Thymus (tissue), 14 donors: ENCODE measurements around the gene ATG13. TPM values are rescaled to one million over a fixed set of nuclear protein-coding genes. Genes with fewer than 3 reads are reported as not detected.
"Not testable (repeated sequence)": the region's sequence is repeated elsewhere in the genome, so short reads cannot be mapped to it uniquely, and the experiment has no call there.

Experiments used
- DNase-seq, 9 donors: peaks; one replicate each; pipeline ENCODE4 v3.0.0-alpha.2; 2013; ENCODE audit warnings: low spot score in 9 of 9, low read depth in 6 of 9, missing footprints in 1 of 9
- H3K27ac ChIP-seq, 2 donors: one replicate each; pipeline ENCODE4 v1.5.1; 2013; ENCODE audit warnings: control low read depth in 1 of 2, low read depth in 1 of 2, low read length in 1 of 2, mild to moderate bottlenecking in 1 of 2, moderate library complexity in 1 of 2
- H3K27me3 ChIP-seq, 2 donors: one replicate each; pipeline ENCODE4 v1.5.1; 2013; ENCODE audit warnings: low read length in 1 of 2; ENCODE audit not compliant: control insufficient read depth in 2 of 2, insufficient read depth in 1 of 2
- H3K36me3 ChIP-seq, 2 donors: one replicate each; pipeline ENCODE4 v1.5.1; 2013; ENCODE audit warnings: low read length in 1 of 2, mild to moderate bottlenecking in 1 of 2, moderate library complexity in 1 of 2; ENCODE audit not compliant: control insufficient read depth in 2 of 2, insufficient read depth in 2 of 2
- H3K4me1 ChIP-seq, 2 donors: one replicate each; pipeline ENCODE4 v1.5.1; 2013; ENCODE audit warnings: low read length in 2 of 2; ENCODE audit not compliant: control insufficient read depth in 2 of 2, insufficient read depth in 2 of 2
- H3K4me3 ChIP-seq, 2 donors: one replicate each; pipeline ENCODE4 v1.5.1; 2013; ENCODE audit warnings: low read length in 2 of 2, control low read depth in 1 of 2, mild to moderate bottlenecking in 1 of 2
- H3K9me3 ChIP-seq, 2 donors: one replicate each; pipeline ENCODE4 v1.5.1; 2013; ENCODE audit warnings: low read length in 1 of 2, mild to moderate bottlenecking in 1 of 2; ENCODE audit not compliant: control insufficient read depth in 2 of 2, insufficient read depth in 1 of 2
- WGBS: extraction: QIAGEN DNeasy Blood & Tissue Kit; methylation state at CpG from one replicate; pipeline ENCODE4 v1.1.7; 2013; 5-methylcytosine and 5-hydroxymethylcytosine counted together
- long read RNA-seq, 10 donors: transcript quantifications; one replicate each; lab custom pipeline, GENCODE V29; 2026
- polyA plus RNA-seq: library from polyadenylated mRNA; stranded (reverse); fragments of 200-250 nt; gene quantifications from one replicate; pipeline ENCODE4 v1.2.3, GENCODE V29; 2013
- total RNA-seq: library from RNA; stranded (reverse); fragments of 120-200 nt; gene quantifications from one replicate; pipeline ENCODE4 v1.2.4, GENCODE V29; 2013
- donor health status: healthy.

The ATG13 gene
- total RNA-seq (35.2 TPM), polyA plus RNA-seq (32.0 TPM)
- long read RNA-seq, donor 1, full-length matches to known transcripts = 1 of 1 reads
- long read RNA-seq, donor 1, partial matches to known transcripts = 0 of 1 reads
- long read RNA-seq, donor 1, other reads (novel, unspliced or antisense) = 0 of 1 reads
- long read RNA-seq, donor 2 = 0 reads
- long read RNA-seq, donor 3, full-length matches to known transcripts = 3 of 3 reads
- long read RNA-seq, donor 3, partial matches to known transcripts = 0 of 3 reads
- long read RNA-seq, donor 3, other reads (novel, unspliced or antisense) = 0 of 3 reads
- long read RNA-seq, donor 4, full-length matches to known transcripts = 3 of 3 reads
- long read RNA-seq, donor 4, partial matches to known transcripts = 0 of 3 reads
- long read RNA-seq, donor 4, other reads (novel, unspliced or antisense) = 0 of 3 reads
- long read RNA-seq, donor 5, full-length matches to known transcripts = 4 of 10 reads
- long read RNA-seq, donor 5, partial matches to known transcripts = 0 of 10 reads
- long read RNA-seq, donor 5, other reads (novel, unspliced or antisense) = 6 of 10 reads
- long read RNA-seq, donor 6, full-length matches to known transcripts = 5 of 5 reads
- long read RNA-seq, donor 6, partial matches to known transcripts = 0 of 5 reads
- long read RNA-seq, donor 6, other reads (novel, unspliced or antisense) = 0 of 5 reads
- long read RNA-seq, donor 7, partial matches to known transcripts = 6 of 6 reads
- long read RNA-seq, donor 7, other reads (novel, unspliced or antisense) = 0 of 6 reads
- long read RNA-seq, donor 8, full-length matches to known transcripts = 1 of 1 reads
- long read RNA-seq, donor 8, partial matches to known transcripts = 0 of 1 reads
- long read RNA-seq, donor 8, other reads (novel, unspliced or antisense) = 0 of 1 reads
- long read RNA-seq, donor 9, full-length matches to known transcripts = 5 of 5 reads
- long read RNA-seq, donor 9, partial matches to known transcripts = 0 of 5 reads
- long read RNA-seq, donor 9, other reads (novel, unspliced or antisense) = 0 of 5 reads
- long read RNA-seq, donor 10, full-length matches to known transcripts = 1 of 1 reads
- long read RNA-seq, donor 10, partial matches to known transcripts = 0 of 1 reads
- long read RNA-seq, donor 10, other reads (novel, unspliced or antisense) = 0 of 1 reads

DNA sequence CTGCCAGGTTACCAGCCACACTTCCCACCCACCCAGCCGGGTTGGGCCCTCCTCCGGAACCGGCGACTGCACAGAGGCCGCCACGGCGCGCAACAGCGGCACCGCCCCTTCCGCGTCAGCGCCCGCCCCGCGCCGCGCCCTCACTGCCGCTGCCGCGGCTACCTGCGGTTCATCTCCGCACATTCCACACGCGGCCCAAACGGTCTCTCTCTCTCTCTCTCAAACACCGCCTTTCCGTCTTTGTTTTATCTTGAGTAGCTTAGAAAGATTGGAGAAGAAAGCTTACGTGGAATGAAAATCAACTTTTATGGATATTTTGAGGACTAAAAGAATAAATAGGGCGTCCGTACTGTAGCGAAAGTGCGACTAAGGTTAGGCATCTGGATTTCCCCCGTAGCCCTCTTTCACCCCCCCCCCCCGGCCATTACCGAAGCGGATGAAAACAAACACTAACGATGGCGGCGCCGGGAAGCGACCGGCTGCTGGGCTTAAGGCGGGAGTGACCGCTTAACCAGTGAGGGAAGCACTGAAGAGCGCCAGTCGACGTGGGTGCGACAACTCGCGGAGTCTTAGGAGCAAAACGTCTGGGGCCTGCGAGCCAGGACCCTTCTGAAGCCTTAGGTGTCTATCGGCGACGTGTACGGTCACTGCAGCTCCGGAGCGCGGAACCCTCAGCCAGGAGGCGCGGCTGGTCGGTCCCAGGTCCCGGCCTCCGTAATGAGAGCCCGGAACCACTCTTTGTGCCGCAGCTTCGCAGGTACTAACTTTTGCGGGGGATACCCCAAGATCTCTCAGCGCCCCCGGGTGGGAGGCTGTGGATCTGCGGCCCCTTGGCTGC, at the start of gene ATG13, which contains the start of gene HARBI1:
Gene ATG13, plus strand, starts transcription at position 420 of the 838 bp plus-strand sequence. CDS start 26,739 bp downstream, outside the sequence.
Gene HARBI1, minus strand, starts transcription at position 94 of the 838 bp plus-strand sequence. CDS start 990 bp downstream, outside the sequence.
- DNase-seq = peak; percentile 78 to 96 (median 88)
- H3K27ac ChIP-seq = peak within 1 kb of the TSS; percentile 98 to 99
- peaks cover 12 to 14% of the 10 kb centered on the region in 2 donors for H3K4me1 ChIP-seq
- WGBS = under 1% methylated on average over 72 of the region's 72 CpGs
- peaks cover 0 to 1% of the 10 kb centered on the region in 2 donors for H3K9me3 ChIP-seq
- H3K4me3 ChIP-seq = peak within 1 kb of the TSS; percentile 100
- peaks cover 7 to 11% of the 10 kb centered on the region in 2 donors for H3K36me3 ChIP-seq
- no peaks in the 10 kb centered on the region for H3K27me3 ChIP-seq

DNA sequence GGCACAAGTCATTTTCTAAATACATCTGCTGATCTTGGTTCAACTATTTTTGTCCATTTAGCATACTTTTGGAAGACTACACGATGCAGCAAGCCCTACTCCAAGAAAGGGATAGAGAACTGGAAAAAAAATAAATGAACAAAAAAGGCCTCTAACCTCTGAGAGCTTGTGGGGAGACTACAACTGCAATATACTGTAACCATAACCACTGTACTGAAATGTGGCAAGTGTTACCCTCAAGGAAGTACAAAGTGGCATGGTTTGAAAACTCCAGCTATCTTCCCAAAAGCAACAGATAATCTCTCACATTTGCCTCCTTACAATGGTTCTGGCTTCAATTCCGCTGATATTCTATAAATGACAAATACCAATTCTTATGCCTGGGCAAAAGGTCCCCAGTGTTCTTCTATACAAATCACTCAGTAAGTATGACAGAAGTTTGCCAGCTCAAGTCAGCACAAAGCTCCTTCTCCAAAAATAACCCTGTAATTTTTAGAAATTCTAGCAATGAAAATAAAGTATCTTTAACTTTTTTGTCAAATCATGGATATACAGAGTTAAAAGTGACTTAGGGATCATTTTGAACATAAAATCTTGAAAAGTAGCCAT, 46.5 kb upstream of the ATG13 start:
- 94% methylated on average over 2 of the region's 2 CpGs for WGBS

DNA sequence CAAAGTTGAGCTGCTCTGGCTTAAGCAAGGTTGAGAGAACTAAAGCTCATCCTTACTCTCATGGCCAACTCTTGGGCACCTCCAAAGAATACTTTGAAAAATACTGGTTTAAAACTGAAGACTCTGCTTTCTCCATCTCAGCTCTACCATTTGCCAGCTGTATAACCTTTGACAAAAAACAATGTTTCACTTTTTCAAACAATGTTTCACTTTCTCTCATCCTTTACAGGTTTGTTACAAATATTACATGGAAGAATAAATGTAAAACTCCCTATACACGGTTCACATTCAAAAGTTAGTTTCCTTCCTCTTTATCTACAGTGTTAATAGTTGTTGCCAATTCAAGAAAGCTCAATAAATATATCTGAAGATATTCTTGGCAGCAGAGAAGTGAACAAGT, 42.7 kb upstream of the ATG13 start:
- H3K27me3 ChIP-seq = no peaks in the 10 kb centered on the region
- 9% methylated on average over 1 of the region's 1 CpG for WGBS

More for the DNA sequence above, 46.5 kb upstream of the ATG13 start:
- peaks cover 0 to 3% of the 10 kb centered on the region in 2 donors for H3K36me3 ChIP-seq
- no peak overlapping the region for H3K4me3 ChIP-seq
- DNase-seq = no peak
- no peaks in the 10 kb centered on the region for H3K4me1 ChIP-seq
- peaks cover 0 to 5% of the 10 kb centered on the region in 2 donors for H3K9me3 ChIP-seq
- H3K27me3 ChIP-seq = no peaks in the 10 kb centered on the region
- H3K27ac ChIP-seq = no peak overlapping the region

DNA sequence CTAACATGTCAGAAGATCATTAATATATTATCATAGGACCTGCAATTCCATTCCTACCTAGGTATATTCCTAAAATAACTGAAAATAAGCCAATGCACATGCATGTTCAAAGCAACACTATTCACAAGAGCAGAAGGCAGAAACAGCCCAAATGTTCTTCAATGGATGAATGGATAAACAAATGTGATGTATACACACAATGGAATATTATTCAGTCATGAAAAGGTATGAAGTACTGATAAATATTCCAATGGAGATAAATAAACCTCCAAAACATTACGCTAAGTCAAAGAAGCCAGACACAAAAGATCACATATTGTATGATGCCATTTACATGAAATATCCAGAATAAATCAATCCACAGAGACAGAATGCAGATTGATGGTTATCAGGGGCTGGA, 40.3 kb upstream of the ATG13 start:
- WGBS = 100% methylated on average over 1 of the region's 1 CpG
- H3K36me3 ChIP-seq = peaks cover 3 to 9% of the 10 kb centered on the region in 2 donors
- H3K4me3 ChIP-seq = no peak overlapping the region
- H3K27me3 ChIP-seq = no peaks in the 10 kb centered on the region
- H3K27ac ChIP-seq = no peak overlapping the region
- no peaks in the 10 kb centered on the region for H3K4me1 ChIP-seq
- no peaks in the 10 kb centered on the region for H3K9me3 ChIP-seq
- no peak for DNase-seq

More for the DNA sequence above, 42.7 kb upstream of the ATG13 start:
- no peak overlapping the region for H3K4me3 ChIP-seq
- peaks cover 3 to 6% of the 10 kb centered on the region in 2 donors for H3K36me3 ChIP-seq
- no peaks in the 10 kb centered on the region for H3K9me3 ChIP-seq
- H3K4me1 ChIP-seq = no peaks in the 10 kb centered on the region
- no peak overlapping the region for H3K27ac ChIP-seq
- no peak for DNase-seq

DNA sequence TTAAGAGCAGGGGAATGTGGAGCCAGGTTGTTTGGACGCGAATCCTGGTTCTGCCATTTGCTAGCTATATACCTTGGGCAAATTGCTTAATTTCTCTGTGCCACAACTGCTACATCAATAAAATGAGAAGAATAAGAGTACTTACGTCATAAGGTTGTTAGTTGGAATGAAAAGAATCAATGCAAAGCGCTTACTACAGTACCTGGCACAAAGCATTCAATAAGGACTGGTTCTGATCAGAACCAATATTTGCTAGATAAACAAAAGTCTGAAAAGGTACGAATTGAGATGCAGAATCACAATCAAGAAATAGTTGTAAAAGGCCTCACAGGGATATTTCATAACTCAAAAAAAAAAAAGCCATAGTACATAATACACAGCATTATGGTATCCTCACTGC, 34.8 kb upstream of the ATG13 start:
- Histone ChIP-seq H3K4me1 (no peaks in the 10 kb centered on the region), H3K9me3 (no peaks in the 10 kb centered on the region), H3K27me3 (no peaks in the 10 kb centered on the region), H3K36me3 (peaks cover 0 to 12% of the 10 kb centered on the region in 2 donors), H3K4me3 (no peak overlapping the region), H3K27ac (no peak overlapping the region)
- 99% methylated on average over 5 of the region's 5 CpGs for WGBS
- DNase-seq = no peak

DNA sequence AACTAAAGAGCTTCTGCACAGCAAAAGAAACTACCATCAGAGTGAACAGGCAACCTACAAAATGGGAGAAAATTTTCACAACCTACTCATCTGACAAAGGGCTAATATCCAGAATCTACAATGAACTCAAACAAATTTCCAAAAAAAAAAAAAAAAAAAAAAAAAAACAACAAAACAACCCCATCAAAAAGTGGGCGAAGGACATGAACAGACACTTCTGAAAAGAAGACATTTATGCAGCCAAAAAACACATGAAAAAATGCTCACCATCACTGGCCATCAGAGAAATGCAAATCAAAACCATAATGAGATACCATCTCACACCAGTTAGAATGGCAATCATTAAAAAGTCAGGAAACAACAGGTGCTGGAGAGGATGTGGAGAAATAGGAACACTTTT, 33.8 kb upstream of the ATG13 start:
- not testable (repeated sequence) for H3K4me1 ChIP-seq, H3K27me3 ChIP-seq, H3K9me3 ChIP-seq, H3K27ac ChIP-seq, H3K4me3 ChIP-seq, DNase-seq, H3K36me3 ChIP-seq
- WGBS = 100% methylated on average over 1 of the region's 1 CpG

DNA sequence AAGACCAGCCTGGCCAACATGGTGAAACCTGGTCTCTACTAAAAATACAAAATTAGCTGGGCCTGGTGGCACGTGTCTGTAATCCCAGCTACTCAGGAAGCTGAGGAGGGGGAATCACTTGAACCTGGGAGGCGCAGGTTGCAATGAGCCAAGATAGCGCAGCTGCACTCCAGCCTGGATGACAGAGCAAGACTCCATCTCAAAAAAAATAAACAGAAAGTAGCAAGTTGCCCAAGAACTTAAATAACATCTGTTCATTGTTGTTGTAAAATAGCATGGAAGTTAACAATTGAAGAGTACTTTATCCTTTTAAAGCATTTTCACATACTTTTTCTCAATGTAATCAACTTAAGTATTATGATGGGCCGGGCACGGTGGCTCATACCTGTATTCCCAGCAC, 29.2 kb upstream of the ATG13 start:
- Histone ChIP-seq H3K4me3 (no peak overlapping the region), H3K27ac (no peak overlapping the region), H3K36me3 (peaks cover 0 to 3% of the 10 kb centered on the region in 2 donors), H3K27me3 (no peaks in the 10 kb centered on the region), H3K9me3 (no peaks in the 10 kb centered on the region), H3K4me1 (peaks cover 7 to 14% of the 10 kb centered on the region in 2 donors)
- no peak for DNase-seq
- WGBS = 94% methylated on average over 5 of the region's 5 CpGs

DNA sequence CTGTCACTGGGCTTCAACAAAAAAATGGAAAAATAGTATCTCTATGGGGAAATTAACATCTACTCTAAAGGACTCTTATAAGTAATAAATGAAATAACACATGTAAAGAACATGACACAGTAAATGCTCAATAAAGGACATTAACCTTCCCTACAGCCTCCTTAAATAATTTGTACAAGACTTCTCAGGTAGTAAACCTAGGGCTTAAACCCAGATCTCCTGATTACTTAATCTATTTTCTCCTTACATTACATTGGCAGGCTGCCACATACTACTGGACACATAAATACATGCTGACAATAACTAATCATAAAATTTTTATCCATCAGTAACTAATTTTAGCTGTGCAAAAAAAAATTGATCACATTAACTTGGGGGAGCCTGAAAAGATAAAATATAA, 28.4 kb upstream of the ATG13 start:
- no peak for DNase-seq
- H3K27ac ChIP-seq = no peak overlapping the region
- peaks cover 8 to 16% of the 10 kb centered on the region in 2 donors for H3K4me1 ChIP-seq
- no peaks in the 10 kb centered on the region for H3K9me3 ChIP-seq
- H3K27me3 ChIP-seq = no peaks in the 10 kb centered on the region
- peaks cover 0 to 3% of the 10 kb centered on the region in 2 donors for H3K36me3 ChIP-seq
- no peak overlapping the region for H3K4me3 ChIP-seq
